ENCODE results near the gene PLEKHA1.

PLEKHA1 gene

DNA sequence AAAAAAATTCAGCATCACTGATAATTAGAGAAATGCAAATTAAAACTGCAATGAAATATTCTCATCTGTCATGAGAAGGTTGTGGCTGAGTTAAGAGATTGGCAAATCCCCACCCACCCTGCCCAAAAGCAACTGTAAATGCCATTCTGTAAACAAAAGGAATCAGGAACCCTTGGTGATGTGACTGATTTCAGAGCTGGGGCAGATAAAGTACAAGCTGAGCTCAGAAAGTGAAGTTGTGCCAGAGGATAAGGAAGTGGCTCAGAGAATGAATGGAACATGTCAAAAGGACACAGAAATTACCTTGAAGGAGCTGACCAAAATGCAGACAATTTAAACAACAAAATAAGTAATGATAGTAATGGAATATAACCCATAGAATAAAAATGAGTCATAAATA is 47.2 kb downstream of the PLEKHA1 start:
- TF ChIP-seq, protein P1, sequence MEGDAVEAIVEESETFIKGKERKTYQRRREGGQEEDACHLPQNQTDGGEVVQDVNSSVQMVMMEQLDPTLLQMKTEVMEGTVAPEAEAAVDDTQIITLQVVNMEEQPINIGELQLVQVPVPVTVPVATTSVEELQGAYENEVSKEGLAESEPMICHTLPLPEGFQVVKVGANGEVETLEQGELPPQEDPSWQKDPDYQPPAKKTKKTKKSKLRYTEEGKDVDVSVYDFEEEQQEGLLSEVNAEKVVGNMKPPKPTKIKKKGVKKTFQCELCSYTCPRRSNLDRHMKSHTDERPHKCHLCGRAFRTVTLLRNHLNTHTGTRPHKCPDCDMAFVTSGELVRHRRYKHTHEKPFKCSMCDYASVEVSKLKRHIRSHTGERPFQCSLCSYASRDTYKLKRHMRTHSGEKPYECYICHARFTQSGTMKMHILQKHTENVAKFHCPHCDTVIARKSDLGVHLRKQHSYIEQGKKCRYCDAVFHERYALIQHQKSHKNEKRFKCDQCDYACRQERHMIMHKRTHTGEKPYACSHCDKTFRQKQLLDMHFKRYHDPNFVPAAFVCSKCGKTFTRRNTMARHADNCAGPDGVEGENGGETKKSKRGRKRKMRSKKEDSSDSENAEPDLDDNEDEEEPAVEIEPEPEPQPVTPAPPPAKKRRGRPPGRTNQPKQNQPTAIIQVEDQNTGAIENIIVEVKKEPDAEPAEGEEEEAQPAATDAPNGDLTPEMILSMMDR (IDR thresholded peaks at IDR 0.05): no peak
- TF ChIP-seq ZFX (IDR thresholded peaks at IDR 0.05; ENCODE audit: borderline replicate concordance): no peak
- no peak overlapping the region for H3K27ac ChIP-seq

- H3K27ac ChIP-seq: no peak overlapping the region
- TF ChIP-seq, protein P1 (IDR thresholded peaks at IDR 0.05): no peak
- TF ChIP-seq ZFX (IDR thresholded peaks at IDR 0.05; ENCODE audit: borderline replicate concordance): no peak
Observed at GRCh38 chr10:122422266-122422989, 47.9 kb downstream of the PLEKHA1 start.

DNA sequence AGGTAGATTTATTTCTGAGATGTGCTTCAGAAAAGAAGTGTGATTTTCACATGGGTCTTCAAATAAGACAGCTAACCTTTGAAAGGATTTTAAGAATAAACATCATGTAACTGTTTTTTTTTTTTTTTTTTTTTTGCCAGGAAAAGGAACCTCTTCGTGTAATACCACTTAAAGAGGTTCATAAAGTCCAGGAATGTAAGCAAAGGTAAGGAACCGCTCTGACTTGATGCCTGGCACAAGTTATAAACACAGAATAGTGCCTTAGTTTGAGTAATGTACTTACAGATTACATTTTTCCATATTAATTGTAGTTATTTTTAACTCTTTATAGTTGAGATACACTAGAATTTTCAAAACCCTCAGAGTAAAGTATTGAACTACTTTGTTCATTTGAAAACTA is 49.6 kb downstream of the PLEKHA1 start:
- TF ChIP-seq, protein P1 (IDR thresholded peaks at IDR 0.05): no peak
- no peak for TF ChIP-seq ZFX (IDR thresholded peaks at IDR 0.05; ENCODE audit: borderline replicate concordance)
- H3K27ac ChIP-seq: no peak overlapping the region

- H3K27ac ChIP-seq: no peak overlapping the region
- TF ChIP-seq ZFX (IDR thresholded peaks at IDR 0.05; ENCODE audit: borderline replicate concordance): no peak
- TF ChIP-seq, protein P1 (IDR thresholded peaks at IDR 0.05): no peak
Observed at GRCh38 chr10:122426829-122427228, 52.3 kb downstream of the PLEKHA1 start.

DNA sequence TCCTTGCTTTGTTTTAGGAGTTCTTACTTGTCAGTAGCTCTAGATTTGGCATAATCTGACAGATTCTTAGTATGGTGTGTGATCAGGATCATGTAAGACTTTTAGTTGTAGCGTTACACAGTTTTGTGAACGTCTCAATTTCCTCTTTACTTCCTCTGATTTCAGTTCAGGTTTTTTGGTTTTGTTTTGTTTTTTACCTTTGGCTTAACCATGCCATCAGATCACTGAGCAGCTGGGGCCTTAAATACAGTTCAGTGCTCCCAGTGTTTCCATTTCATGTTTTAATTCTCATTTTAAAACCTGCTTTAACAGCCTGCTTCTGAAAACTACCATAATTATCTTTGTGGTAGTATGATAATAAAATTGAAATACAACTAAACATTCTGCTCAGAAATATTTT is 52.8 kb downstream of the PLEKHA1 start:
- H3K27ac ChIP-seq: no peak overlapping the region
- no peak for TF ChIP-seq ZFX (IDR thresholded peaks at IDR 0.05; ENCODE audit: borderline replicate concordance)
- TF ChIP-seq, protein P1 (IDR thresholded peaks at IDR 0.05): no peak

DNA sequence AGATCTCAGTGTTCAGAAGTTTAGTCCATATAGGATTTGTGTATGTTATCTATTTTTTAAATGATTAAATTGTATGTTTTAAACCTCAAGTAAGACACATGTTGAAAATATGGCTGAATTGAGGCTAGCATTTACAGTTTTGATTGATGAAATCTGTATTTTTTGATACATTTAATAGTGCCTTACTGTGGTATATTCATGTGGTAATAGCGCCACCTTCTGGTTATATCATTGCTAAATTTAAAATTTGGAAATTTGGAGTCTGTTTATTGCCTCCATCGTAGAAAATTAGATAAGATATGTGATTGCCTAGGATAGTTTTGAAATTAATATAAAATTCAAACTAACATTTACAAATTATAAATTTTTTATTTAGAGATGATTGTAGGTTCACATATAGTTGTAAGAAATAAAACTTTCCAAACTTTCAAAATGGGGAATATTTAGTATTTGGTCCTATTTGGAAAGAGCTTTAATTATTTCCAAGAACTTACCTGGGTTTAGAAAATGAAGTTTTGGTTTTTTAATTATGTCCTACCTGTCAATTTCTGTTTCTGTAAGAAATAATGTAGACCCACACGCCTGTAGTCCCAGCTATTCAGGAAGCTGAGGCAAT is 60.8 kb downstream of the PLEKHA1 start:
- TF ChIP-seq ZFX (IDR thresholded peaks at IDR 0.05; ENCODE audit: borderline replicate concordance): no peak
- TF ChIP-seq, protein P1 (IDR thresholded peaks at IDR 0.05): peak; percentile 78
- H3K27ac ChIP-seq: no peak overlapping the region

GRCh38 chr10:122441961-122442360 is 67.5 kb downstream of the PLEKHA1 start:
- TF ChIP-seq, protein P1 (IDR thresholded peaks at IDR 0.05): no peak
- no peak for TF ChIP-seq ZFX (IDR thresholded peaks at IDR 0.05; ENCODE audit: borderline replicate concordance)
- H3K27ac ChIP-seq: no peak overlapping the region
